B cell (primary cell): ENCODE measurements around the gene ECHDC3. TPM values are rescaled to one million over a fixed set of nuclear protein-coding genes. Genes with fewer than 3 reads are reported as not detected.

Experiments
- ATAC-seq: fragments of 200-7000 bp; cut with Tn5 transposase; one replicate; pipeline ENCODE4 v1.10.0; 2021; ENCODE audit warnings: low read depth, mild to moderate bottlenecking, moderate number of reproducible peaks, moderate library complexity
- CTCF ChIA-PET: fragments of 350-600 bp; sonication (Branson Sonifier 250); formaldehyde crosslinking; loops from one replicate; lab custom pipeline; 2021; ENCODE audit warnings: antibody characterized with exemption, inconsistent platforms; lab: Charles Lee
- POLR2A ChIA-PET: fragments of 350-600 bp; sonication (Branson Sonifier 250); formaldehyde crosslinking; loops from one replicate; lab custom pipeline; 2021; ENCODE audit warnings: antibody characterized with exemption; lab: Charles Lee
- DNase-seq: peaks from one replicate; pipeline ENCODE4 v3.0.0; 2013
- H2AFZ ChIP-seq: 2 replicates; pipeline ENCODE4 v1.6.1; 2012; ENCODE audit warnings: mild to moderate bottlenecking, low read depth, low read length; ENCODE audit not compliant: insufficient read depth, poor library complexity, severe bottlenecking
- H3K27ac ChIP-seq, 2 donors: 1 replicate in 1 of 2; 2 replicates in 1 of 2; pipeline ENCODE4 v1.5.1; 2012 to 2013; ENCODE audit warnings: low read length in 2 of 2, mild to moderate bottlenecking in 2 of 2, moderate library complexity in 1 of 2
- H3K27me3 ChIP-seq, 4 experiments: fragments of 200-600 bp in 1 of 4; sonication (generic) in 1 of 4; replicated peaks in 1 of 4; 1 replicate in 2 of 4; 2 replicates in 2 of 4; pipeline versions ENCODE4 v1.6.1 to v1.7.0; 2013 to 2016; ENCODE audit warnings: low read length in 3 of 4, mild to moderate bottlenecking in 2 of 4, mixed read lengths in 1 of 4, moderate library complexity in 1 of 4; ENCODE audit not compliant: insufficient read depth in 4 of 4, control insufficient read depth in 3 of 4; ENCODE audit errors: control extremely low read depth in 1 of 4
- H3K36me3 ChIP-seq, 2 experiments: replicated peaks in 1 of 2; 1 replicate in 1 of 2; 2 replicates in 1 of 2; pipeline versions ENCODE4 v1.6.1 to v1.7.1; 2013; ENCODE audit warnings: low read length in 1 of 2; ENCODE audit not compliant: insufficient read depth in 2 of 2, control insufficient read depth in 1 of 2; ENCODE audit errors: control extremely low read depth in 1 of 2, extremely low read depth in 1 of 2
- H3K4me1 ChIP-seq, 2 donors: fragments of 200-600 bp in 1 of 2; sonication (generic) in 1 of 2; 1 replicate in 1 of 2; 2 replicates in 1 of 2; pipeline versions ENCODE4 v1.5.1 to v1.6.1; 2013 to 2017; ENCODE audit warnings: low read length in 2 of 2; ENCODE audit not compliant: control insufficient read depth in 2 of 2, insufficient read depth in 2 of 2
- H3K4me2 ChIP-seq: replicated peaks from 2 replicates; pipeline ENCODE3; 2012; ENCODE audit warnings: mild to moderate bottlenecking, low read depth, low read length; ENCODE audit not compliant: poor library complexity, severe bottlenecking
- H3K4me3 ChIP-seq, 5 experiments: fragments of 200-600 bp in 1 of 5; sonication (generic) in 1 of 5; 1 replicate in 3 of 5; 2 replicates in 2 of 5; pipeline versions ENCODE4 v1.5.1 to v1.7.0; 2011 to 2016; ENCODE audit warnings: low read length in 4 of 5, mild to moderate bottlenecking in 4 of 5, low read depth in 2 of 5, control low read depth in 1 of 5, moderate library complexity in 1 of 5; ENCODE audit not compliant: insufficient read depth in 1 of 5; ENCODE audit errors: control extremely low read depth in 1 of 5, extremely low read depth in 1 of 5
- H3K79me2 ChIP-seq: fragments of 200-600 bp; sonication (generic); one replicate; pipeline ENCODE4 v1.6.0; 2016; ENCODE audit warnings: low read length; ENCODE audit not compliant: control insufficient read depth, insufficient read depth
- H3K9ac ChIP-seq: fragments of 200-600 bp; sonication (generic); 2 replicates; pipeline ENCODE4 v1.6.1; 2017; ENCODE audit warnings: mild to moderate bottlenecking, low read length, moderate library complexity
- H3K9me3 ChIP-seq, 3 donors: one replicate each; pipeline versions ENCODE4 v1.6.1 to v1.7.1; 2013; ENCODE audit warnings: low read length in 2 of 3; ENCODE audit not compliant: control insufficient read depth in 2 of 3, insufficient read depth in 1 of 3; ENCODE audit errors: control extremely low read depth in 1 of 3
- H4K20me1 ChIP-seq: 2 replicates; pipeline ENCODE4 v1.6.0; 2012; ENCODE audit warnings: mild to moderate bottlenecking, low read length; ENCODE audit not compliant: insufficient read depth, control insufficient read depth, poor library complexity, severe bottlenecking
- H3K27ac Mint-ChIP-seq: one replicate; pipeline ENCODE4 v1.8.0; 2021; ENCODE audit warnings: mixed read lengths
- H3K27me3 Mint-ChIP-seq: one replicate; pipeline ENCODE4 v1.8.0; 2021; ENCODE audit warnings: mixed read lengths
- H3K4me1 Mint-ChIP-seq: one replicate; pipeline ENCODE4 v1.8.0; 2021; ENCODE audit warnings: mixed read lengths
- H3K4me3 Mint-ChIP-seq: one replicate; pipeline ENCODE4 v1.8.0; 2021; ENCODE audit warnings: mixed read lengths
- H3K9me3 Mint-ChIP-seq: one replicate; pipeline ENCODE4 v1.8.0; 2022; ENCODE audit warnings: mixed read lengths; ENCODE audit not compliant: insufficient read depth
- EZH2 ChIP-seq: IDR thresholded peaks from 2 replicates; pipeline ENCODE4 v1.6.1; 2012; ENCODE audit warnings: borderline replicate concordance, low read depth, mild to moderate bottlenecking, moderate library complexity, low read length; ENCODE audit not compliant: insufficient read depth, poor library complexity, severe bottlenecking
- WGBS: methylation state at CpG from one replicate; pipeline ENCODE4 v1.1.5; 2013; ENCODE audit warnings: missing lambda C conversion rate; ENCODE audit not compliant: insufficient coverage; 5-methylcytosine and 5-hydroxymethylcytosine counted together
- intact Hi-C: fragments of 100-400 bp; cut with micrococcal nuclease; formaldehyde crosslinking; loops from one replicate; pipeline ENCODE4 v1.10.0; 2022
- polyA plus RNA-seq: library from polyadenylated mRNA; depleted of rRNA; stranded (reverse); fragments of >200 nt; gene quantifications from 2 replicates; pipeline ENCODE4 v1.2.3, GENCODE V29; 2012
- total RNA-seq, 2 donors: library from RNA; stranded (reverse); fragments of 120-200 nt in 1 of 2; gene quantifications; 1 replicate in 1 of 2; 2 replicates in 1 of 2; pipeline versions ENCODE4 v1.2.3 to v1.2.4, GENCODE V29; 2013 to 2022
- TF ChIP-seq, protein P1 (sequence below): fragments of 200-600 bp; IDR thresholded peaks from one replicate; pipeline ENCODE4 v1.8.0; 2022; ENCODE audit warnings: antibody characterized with exemption, mild to moderate bottlenecking

Gene ECHDC3
- total and polyA plus RNA-seq, 2 donors (not counting 1 experiment from before 2014, with no cell fraction given), result 3.9 to 9.6 TPM

DNA sequence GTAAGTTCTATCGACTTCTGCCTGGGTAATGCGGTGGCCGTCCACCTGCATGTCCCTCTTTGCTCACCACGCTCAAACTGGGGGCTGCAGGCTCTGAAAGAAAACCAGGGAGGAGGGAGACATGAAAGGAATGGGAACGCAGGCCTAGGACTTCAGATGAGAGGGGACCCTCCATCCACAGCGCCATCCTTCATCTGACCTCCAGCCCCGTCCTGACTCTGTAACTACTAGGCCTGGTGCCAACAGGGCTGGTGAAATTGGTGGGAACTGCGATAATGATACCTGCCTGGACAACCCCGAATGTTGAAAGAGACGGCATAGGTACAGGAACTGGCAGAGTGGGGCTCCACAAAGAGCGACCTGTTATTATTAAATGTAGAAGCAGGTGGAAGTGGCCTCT lies 1.3 kb upstream of the ECHDC3 start:
- Histone ChIP-seq H3K27me3 (no peaks in the 10 kb centered on the region), H3K27ac (no peak overlapping the region), H3K9ac (no peak overlapping the region), H3K9me3 (peaks cover 0 to 5% (median 0%) of the 10 kb centered on the region in 3 donors), H2AFZ (no peak overlapping the region), H4K20me1 (no peaks in the 10 kb centered on the region), H3K79me2 (no peaks in the 10 kb centered on the region), H3K4me3 (no peak overlapping the region), H3K4me1 (peaks cover 5 to 13% of the 10 kb centered on the region in 2 donors), H3K36me3 (no peaks in the 10 kb centered on the region), H3K4me2 (no peak overlapping the region)
- peak overlapping the region; percentile 47 for H3K4me3 Mint-ChIP-seq
- TF ChIP-seq, protein P1, sequence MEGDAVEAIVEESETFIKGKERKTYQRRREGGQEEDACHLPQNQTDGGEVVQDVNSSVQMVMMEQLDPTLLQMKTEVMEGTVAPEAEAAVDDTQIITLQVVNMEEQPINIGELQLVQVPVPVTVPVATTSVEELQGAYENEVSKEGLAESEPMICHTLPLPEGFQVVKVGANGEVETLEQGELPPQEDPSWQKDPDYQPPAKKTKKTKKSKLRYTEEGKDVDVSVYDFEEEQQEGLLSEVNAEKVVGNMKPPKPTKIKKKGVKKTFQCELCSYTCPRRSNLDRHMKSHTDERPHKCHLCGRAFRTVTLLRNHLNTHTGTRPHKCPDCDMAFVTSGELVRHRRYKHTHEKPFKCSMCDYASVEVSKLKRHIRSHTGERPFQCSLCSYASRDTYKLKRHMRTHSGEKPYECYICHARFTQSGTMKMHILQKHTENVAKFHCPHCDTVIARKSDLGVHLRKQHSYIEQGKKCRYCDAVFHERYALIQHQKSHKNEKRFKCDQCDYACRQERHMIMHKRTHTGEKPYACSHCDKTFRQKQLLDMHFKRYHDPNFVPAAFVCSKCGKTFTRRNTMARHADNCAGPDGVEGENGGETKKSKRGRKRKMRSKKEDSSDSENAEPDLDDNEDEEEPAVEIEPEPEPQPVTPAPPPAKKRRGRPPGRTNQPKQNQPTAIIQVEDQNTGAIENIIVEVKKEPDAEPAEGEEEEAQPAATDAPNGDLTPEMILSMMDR, result no peak
- WGBS, result 98% methylated on average over 4 of the region's 11 CpGs
- H3K27ac Mint-ChIP-seq, result no peak overlapping the region
- no peak for DNase-seq
- intact Hi-C loops, result no loop called here
- ChIA-PET POLR2A (no interaction called here), CTCF (no interaction called here)
- H3K4me1 Mint-ChIP-seq, result peaks cover 20% of the 10 kb centered on the region
- no peak for ATAC-seq
- H3K9me3 Mint-ChIP-seq, result no peaks in the 10 kb centered on the region
- no peaks in the 10 kb centered on the region for H3K27me3 Mint-ChIP-seq

DNA sequence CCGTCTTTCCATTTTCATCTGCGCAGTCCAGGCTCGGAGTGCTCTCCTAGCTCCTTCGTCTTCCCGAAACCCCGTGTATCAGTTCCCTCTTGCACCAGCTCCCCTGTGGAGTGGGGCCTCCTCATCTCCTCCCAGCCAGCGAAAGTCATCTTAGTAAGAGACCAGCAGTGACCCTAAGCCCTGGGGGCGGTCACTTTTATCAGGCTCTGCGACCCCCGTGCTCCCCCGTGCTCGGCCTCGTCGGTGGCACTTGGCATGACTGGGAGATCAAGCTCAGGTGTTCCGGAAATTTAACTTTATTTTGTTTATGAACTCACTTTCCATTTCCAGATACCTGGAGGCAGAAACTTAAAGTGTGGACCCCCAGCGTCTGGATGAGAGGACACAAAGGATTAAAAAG lies 574 bp upstream of the ECHDC3 start:
- ATAC-seq (no peak), DNase-seq (no peak)
- Histone ChIP-seq H3K27me3 (no peaks in the 10 kb centered on the region), H3K9me3 (peaks cover 0 to 5% (median 0%) of the 10 kb centered on the region in 3 donors), H3K9ac (peak overlapping the region; percentile 65), H3K79me2 (no peaks in the 10 kb centered on the region), H2AFZ (peak overlapping the region; percentile 76), H3K4me1 (peaks cover 5 to 13% of the 10 kb centered on the region in 2 donors), H3K36me3 (no peaks in the 10 kb centered on the region), H3K27ac (no peak overlapping the region), H3K4me3 (peak overlapping the region; percentile 13 to 73 (median 62)), H3K4me2 (peak overlapping the region; percentile 95), H4K20me1 (no peaks in the 10 kb centered on the region)
- peak overlapping the region; percentile 85 for H3K4me3 Mint-ChIP-seq
- H3K27ac Mint-ChIP-seq, result no peak overlapping the region
- POLR2A ChIA-PET, result no interaction called here
- H3K4me1 Mint-ChIP-seq, result peaks cover 20% of the 10 kb centered on the region
- intact Hi-C loops, result loop anchor here (1.0 kb wide), 1 partner anchor 17 kb away; no protein-coding TSS in a partner anchor
- H3K9me3 Mint-ChIP-seq, result no peaks in the 10 kb centered on the region
- CTCF ChIA-PET, result no interaction called here
- TF ChIP-seq, protein P1, result no peak
- TF ChIP-seq EZH2, result no peak
- 78% methylated on average over 11 of the region's 16 CpGs for WGBS
- H3K27me3 Mint-ChIP-seq, result no peaks in the 10 kb centered on the region
